ENCODE results near the gene LPP. TPM values are rescaled to one million over a fixed set of nuclear protein-coding genes. Genes with fewer than 3 reads are reported as not detected.

LPP gene
- total and polyA plus RNA-seq, 4 donors, result 11.1 to 219 (median 66.5) TPM

DNA sequence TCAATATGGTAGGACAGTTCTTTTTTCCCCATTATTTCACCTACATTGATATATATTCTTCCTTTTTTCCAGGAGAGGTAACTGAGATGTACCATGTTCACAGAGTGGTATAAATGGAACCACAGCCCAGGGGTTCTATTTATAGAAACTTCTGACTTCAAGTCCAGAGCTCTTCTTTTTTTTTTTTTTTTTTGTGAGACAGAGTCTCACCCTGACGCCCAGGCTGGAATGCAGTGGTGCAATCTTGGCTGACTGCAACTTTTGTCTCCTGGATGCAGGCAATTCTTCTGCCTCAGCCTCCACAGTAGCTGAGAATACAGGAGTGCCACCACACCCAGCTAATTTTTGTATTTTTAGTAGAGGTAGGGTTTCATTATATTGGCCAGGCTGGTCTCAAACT lies 750.7 kb downstream of the LPP start:
- DNase-seq (no peak), ATAC-seq (ENCODE audit: insufficient read depth, low FRiP score) (no peak)
- peaks cover 0 to 18% (median 10%) of the 10 kb centered on the region in 5 donors for H3K4me1 ChIP-seq (ENCODE audit: control insufficient read depth in 5 of 5, insufficient read depth in 5 of 5, low read length in 5 of 5)
- no peak overlapping the region for H3K4me3 ChIP-seq
- H3K36me3 ChIP-seq (ENCODE audit: control insufficient read depth in 4 of 4, insufficient read depth in 4 of 4, low read length in 4 of 4), result no peaks in the 10 kb centered on the region
- no peak overlapping the region for H3K27ac ChIP-seq (ENCODE audit: low read depth in 1 of 2, low read length in 1 of 2)
- no peak overlapping the region for H3K9ac ChIP-seq (ENCODE audit: insufficient read depth in 1 of 2, low read length in 2 of 2)
- H3K27me3 ChIP-seq (ENCODE audit: control insufficient read depth in 3 of 3, insufficient read depth in 3 of 3, low read length in 2 of 3), result no peaks in the 10 kb centered on the region
- 33 to 58% methylated on average over 1 of the region's 1 CpG for WGBS, 2 donors
- no peaks in the 10 kb centered on the region for H3K9me3 ChIP-seq (ENCODE audit: control insufficient read depth in 4 of 4, insufficient read depth in 3 of 4, low read length in 3 of 4)
- TF ChIP-seq CTCF (IDR thresholded peaks at IDR 0.05; ENCODE audit: control extremely low read depth, extremely low read depth), result no peak

DNA sequence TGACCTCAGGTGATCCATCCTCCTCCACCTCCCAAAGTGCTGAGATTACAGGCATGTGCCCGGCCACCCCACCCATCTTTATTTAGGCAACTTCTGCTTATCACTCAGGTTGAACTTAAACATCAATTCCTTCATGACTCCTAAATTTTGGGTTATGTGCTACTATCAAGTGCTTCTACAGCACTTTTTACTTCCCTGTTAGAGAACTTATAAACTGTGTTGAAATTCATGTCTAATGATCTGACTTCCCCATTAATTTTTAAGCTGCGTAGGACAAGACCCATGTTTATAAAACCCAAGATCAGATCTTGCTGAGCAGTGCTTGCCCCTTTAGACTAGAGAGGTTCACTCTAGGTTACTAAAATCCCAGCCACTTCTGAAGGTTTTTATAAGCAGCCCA lies 751.6 kb downstream of the LPP start:
- no peak overlapping the region for H3K27ac ChIP-seq (ENCODE audit: low read depth in 1 of 2, low read length in 1 of 2)
- peaks cover 0 to 10% (median 3%) of the 10 kb centered on the region in 5 donors for H3K4me1 ChIP-seq (ENCODE audit: control insufficient read depth in 5 of 5, insufficient read depth in 5 of 5, low read length in 5 of 5)
- H3K4me3 ChIP-seq, result no peak overlapping the region
- H3K9ac ChIP-seq (ENCODE audit: insufficient read depth in 1 of 2, low read length in 2 of 2), result no peak overlapping the region
- ATAC-seq (ENCODE audit: insufficient read depth, low FRiP score) (peak; percentile 22), DNase-seq (no peak)
- TF ChIP-seq CTCF (IDR thresholded peaks at IDR 0.05; ENCODE audit: control extremely low read depth, extremely low read depth), result no peak
- H3K36me3 ChIP-seq (ENCODE audit: control insufficient read depth in 4 of 4, insufficient read depth in 4 of 4, low read length in 4 of 4), result no peaks in the 10 kb centered on the region
- H3K9me3 ChIP-seq (ENCODE audit: control insufficient read depth in 4 of 4, insufficient read depth in 3 of 4, low read length in 3 of 4), result no peaks in the 10 kb centered on the region
- no peaks in the 10 kb centered on the region for H3K27me3 ChIP-seq (ENCODE audit: control insufficient read depth in 3 of 3, insufficient read depth in 3 of 3, low read length in 2 of 3)
- 49 to 72% methylated on average over 2 of the region's 2 CpGs for WGBS, 2 donors

GRCh38 chr3:188906236-188906635 lies 752.3 kb downstream of the LPP start:
- Histone ChIP-seq H3K36me3 (ENCODE audit: control insufficient read depth in 4 of 4, insufficient read depth in 4 of 4, low read length in 4 of 4) (no peaks in the 10 kb centered on the region), H3K27me3 (ENCODE audit: control insufficient read depth in 3 of 3, insufficient read depth in 3 of 3, low read length in 2 of 3) (no peaks in the 10 kb centered on the region), H3K27ac (ENCODE audit: low read depth in 1 of 2, low read length in 1 of 2) (peak overlapping the region in 1 of 2 donors; percentile 62), H3K9me3 (ENCODE audit: control insufficient read depth in 4 of 4, insufficient read depth in 3 of 4, low read length in 3 of 4) (no peaks in the 10 kb centered on the region), H3K4me3 (no peak overlapping the region), H3K4me1 (ENCODE audit: control insufficient read depth in 5 of 5, insufficient read depth in 5 of 5, low read length in 5 of 5) (peaks cover 0 to 8% (median 3%) of the 10 kb centered on the region in 5 donors), H3K9ac (ENCODE audit: insufficient read depth in 1 of 2, low read length in 2 of 2) (no peak overlapping the region)
- DNase-seq, result no peak
- no peak for ATAC-seq (ENCODE audit: insufficient read depth, low FRiP score)
- WGBS, 2 donors, result 91 to 95% methylated on average over 7 of the region's 7 CpGs
- no peak for TF ChIP-seq CTCF (IDR thresholded peaks at IDR 0.05; ENCODE audit: control extremely low read depth, extremely low read depth)
